NCI-H1105 treated with DMSO at 0.1 percent for 48 hours (cell line): ENCODE data around the gene CYP20A1.
"Not testable (repeated sequence)": the region's sequence is repeated elsewhere in the genome, so short reads cannot be mapped to it uniquely, and the experiment has no call there.

Source experiments
- DNase-seq: peaks from one replicate; lab custom pipeline; 2025; lab: John Stamatoyannopoulos, UW

Gene CYP20A1

GRCh38 chr2:203280428-203281064, 41.7 kb downstream of the CYP20A1 start:
- no peak for DNase-seq

DNA sequence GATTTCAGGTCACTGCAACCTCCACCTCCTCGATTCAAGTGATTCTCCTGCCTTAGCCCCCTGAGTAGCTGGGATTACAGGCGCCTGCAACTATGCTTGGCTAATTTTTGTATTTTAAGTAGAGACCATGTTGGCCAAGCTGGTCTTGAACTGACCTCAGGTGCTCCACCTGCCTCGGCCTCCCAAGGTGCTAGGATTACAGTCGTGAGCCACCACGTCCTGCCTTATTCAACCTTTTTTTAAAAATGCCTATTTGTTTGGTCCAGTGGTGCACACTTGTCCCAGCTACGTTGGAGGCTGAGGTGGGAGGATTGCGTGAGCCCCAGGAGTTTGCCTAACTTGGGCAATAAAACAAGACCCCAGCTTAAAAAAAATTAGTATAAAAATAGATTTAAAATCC, 43.3 kb downstream of the CYP20A1 start:
- no peak for DNase-seq

- no peak for DNase-seq
Measured at GRCh38 chr2:203286532-203286931, 47.7 kb downstream of the CYP20A1 start.

DNA sequence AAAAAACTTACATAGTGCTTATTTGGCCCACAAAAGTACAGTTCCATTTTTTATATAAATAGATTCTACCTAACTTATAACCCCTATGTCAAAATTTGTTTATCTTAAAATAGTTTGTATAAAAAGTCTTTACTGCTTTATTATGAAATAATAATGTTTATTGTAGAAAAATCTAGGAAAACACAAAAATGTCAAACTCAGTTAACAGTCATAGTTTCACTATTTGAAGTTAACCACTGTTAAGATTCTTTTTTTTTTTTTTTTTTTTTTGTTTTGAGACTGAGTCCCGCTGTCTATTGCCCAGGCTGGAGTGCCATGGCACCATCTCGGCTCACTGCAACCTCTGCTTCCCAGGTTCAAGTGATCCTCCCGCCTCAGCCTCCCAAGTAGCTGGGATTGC, 62.8 kb downstream of the CYP20A1 start:
- DNase-seq, result no peak

DNA sequence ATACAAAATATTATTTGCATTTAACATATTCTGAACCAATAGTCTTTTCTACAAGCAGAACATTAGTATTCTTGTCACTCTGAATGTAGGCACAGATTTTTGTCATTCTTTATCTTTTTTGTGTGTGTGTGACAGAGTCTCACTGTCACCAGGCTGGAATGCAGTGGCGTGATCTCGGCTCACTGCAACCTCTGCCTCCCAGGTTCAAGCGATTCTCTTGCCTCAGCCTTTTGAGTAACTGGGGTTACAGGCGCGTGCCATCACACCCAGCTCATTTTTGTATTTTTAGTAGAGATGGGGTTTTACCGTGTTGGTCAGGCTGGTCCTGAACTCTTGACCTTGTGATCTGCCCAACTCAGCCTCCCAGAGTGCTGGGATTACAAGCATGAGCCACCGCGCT, 63.8 kb downstream of the CYP20A1 start:
- DNase-seq, result not testable (repeated sequence)

- no peak for DNase-seq
Measured at GRCh38 chr2:203310688-203311436, 72.0 kb downstream of the CYP20A1 start.

DNA sequence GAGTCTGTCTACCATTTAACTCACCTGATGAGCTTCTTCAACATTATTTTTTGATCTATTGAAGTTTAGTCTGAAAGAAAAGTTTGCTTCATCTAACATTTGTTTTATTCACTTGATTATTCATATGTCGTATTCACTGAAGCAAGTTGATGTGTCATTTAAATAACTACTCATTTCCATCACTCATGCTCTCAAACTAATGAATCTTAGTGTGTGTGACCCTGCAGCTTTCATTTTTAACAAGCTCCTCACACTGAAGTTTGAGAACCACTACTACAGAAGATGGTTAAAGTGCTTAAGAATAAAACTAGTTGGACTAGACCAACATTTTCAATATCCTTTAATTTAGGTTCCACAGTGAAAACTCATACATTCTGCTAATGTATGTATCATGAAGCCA, 87.5 kb downstream of the CYP20A1 start:
- no peak for DNase-seq

DNA sequence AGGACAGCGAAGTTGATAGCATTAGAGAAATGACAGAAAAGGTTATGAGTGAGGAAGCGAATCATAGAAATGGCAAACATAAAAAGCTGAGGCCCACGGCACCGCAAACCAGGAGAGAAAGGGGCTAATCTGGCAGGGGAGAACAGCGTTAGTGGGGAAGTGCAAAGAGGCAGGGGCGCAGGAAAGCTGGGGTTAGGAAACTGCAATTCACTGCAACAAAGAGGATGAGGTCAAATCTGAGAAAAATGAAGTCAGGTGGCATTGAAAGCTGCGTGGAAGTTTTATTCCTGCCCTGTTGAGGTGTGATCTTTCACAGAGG, 88.7 kb downstream of the CYP20A1 start:
- DNase-seq, result no peak

DNA sequence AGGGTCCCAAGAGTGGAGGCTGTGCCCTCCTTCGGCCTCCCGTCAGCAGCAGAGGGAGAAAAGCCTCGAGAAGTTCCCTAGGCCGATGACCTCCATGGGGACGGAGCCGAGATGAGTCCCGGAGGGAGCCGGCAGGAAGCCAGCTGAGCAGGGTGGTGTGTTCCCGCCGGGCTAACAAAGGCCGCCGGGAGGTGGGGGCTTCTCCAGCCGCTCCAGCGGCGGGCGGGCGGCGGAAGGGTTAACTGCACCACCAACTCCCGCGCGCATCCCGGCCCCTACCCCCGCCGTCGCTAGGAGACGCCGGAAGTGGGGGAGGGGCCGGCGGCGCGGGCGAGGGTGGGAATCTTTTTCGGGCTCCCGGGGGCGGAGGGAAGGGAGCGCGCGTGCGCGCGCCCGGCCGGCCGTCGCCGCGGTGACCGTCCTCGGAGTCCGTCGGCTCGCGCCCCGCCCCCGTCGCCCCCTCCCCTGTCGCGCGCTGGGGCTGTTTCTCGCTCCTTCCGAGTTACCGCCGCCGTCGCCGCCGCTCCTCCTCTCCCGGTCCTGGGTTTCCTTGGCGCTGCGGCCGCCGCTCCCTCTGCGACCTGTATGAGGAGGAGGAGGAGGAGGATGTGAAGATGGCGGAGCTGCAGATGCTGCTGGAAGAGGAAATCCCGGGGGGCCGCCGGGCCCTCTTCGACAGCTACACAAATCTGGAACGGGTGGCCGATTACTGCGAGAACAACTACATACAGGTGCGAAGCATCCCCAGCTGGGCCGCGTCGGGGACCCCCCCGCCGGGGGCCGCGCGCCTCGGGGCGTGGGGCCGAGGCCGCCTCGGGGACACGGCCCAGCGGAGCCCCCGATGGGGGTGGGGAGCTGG, 89.3 kb downstream of the CYP20A1 start, which contains the start of gene ABI2:
Gene ABI2 (plus strand): TSS at position 494 of the 859 bp plus-strand sequence. CDS start 121 bp downstream, at position 615.
- DNase-seq, result peak; percentile 86

DNA sequence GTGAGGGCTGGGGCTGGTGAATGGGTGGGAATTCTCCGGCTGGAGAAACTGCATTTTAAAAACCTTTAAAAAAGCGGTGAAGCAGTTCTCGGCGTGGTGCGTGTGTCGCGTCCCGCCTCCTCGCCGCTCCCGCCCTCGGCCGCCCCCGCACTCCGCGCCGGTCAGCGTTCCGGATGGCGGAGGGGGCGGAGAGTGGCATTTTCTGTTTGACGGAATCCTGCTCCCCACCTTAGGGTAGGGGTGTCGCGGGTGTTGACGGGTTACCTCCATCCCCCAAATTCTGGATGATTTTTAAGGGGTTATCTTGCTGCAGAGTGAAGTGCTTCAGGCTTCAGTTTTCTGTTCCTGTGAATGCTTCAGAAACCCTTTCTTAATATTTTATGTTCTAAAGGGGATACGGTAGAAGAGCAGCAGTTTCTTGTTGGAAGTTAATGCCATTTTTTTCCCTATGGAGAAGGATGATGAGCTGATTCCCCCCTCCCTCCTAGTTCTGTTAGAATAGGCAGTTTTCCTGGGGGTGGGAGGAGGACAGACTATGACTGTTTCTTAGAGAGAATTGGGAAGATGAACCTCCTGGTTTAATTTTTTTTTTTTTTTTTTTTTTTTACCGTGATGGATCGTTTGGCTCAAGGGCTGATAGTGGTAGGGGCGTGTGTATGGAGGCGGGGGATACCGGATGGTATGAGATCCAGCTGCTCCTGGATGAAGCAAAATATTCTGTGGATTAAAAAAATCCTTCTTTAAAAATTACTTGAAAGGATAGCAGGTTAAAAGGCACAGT, 90.1 kb downstream of the CYP20A1 start:
- DNase-seq, result peak; percentile 20

- no peak for DNase-seq
Measured at GRCh38 chr2:203330434-203330833, 91.6 kb downstream of the CYP20A1 start.

DNA sequence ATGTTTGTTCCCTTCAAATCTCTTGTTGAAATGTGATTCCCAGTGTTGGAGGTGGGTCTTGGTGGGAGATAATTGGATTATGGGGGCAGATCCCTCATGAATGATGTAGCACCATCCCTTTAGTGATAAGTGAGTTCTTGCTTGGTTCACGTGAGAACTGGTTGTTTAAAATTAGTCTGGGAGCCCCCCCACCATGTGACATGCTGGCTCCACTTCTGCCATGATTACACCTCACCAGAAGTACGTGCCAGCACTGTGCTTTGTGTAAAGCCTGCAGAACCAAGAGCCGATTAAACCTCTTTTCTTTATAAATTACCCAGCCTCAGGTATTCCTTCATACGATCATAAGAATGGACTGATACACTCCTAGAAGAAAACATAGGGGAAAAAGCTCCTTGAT, 99.5 kb downstream of the CYP20A1 start:
- no peak for DNase-seq

- no peak for DNase-seq
Measured at GRCh38 chr2:203340791-203341487, 102.1 kb downstream of the CYP20A1 start.

GRCh38 chr2:203341741-203342310, 103.0 kb downstream of the CYP20A1 start:
- no peak for DNase-seq

DNA sequence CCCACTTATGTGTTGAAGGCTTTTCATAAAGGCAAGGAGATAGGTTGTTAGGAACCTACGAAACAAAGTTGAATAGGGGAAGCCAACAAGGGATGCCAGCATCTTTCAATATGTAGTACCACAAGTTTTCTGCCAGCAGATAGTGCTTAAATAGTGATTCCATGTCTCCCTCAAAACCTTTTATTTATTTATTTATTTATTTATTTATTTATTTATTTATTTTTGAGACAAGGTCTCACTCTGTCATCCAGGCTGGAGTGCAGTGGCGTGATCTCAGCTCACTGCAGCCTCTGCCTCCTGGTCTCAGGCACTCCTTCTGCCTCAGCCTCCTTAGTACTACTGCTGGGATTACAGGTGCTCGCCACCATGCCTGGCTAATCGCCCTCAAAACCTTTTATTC, 103.6 kb downstream of the CYP20A1 start:
- not testable (repeated sequence) for DNase-seq

DNA sequence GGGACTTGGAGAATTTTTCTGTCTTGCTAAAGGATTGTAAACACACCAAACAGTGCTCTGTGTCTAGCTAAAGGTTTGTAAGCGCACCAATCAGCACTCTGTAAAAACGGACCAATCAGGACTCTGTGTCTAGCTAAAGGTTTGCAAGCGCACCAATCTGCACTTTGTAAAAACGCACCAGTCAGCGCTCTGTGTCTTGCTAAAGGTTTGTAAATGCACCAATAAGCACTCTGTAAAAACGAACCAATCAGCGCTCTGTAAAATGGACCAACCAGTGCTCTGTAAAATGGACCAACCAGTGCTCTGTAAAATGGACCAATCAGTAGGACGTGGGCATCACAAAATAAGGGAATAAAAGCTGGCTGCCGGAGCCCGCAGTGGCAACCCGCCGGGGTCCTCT, 105.8 kb downstream of the CYP20A1 start:
- DNase-seq, result no peak

DNA sequence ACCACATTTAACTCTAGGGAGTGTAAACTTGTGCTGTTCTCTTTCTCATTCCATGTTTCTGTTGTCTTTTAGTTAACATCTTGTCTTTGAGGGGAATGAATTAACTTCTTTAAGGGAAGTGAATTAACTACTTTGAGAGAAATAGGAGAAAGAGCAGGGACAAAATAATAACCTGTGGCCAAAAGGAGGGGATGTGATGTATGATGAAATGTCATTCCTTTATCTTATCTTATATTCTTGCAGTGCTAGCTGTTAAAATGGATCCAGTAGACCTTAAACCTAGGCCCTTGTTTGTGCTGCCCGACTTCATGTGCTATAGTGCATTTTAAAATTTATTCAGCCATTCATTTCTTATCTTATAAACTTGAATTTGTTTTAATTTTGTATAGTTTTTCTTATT, 107.8 kb downstream of the CYP20A1 start:
- no peak for DNase-seq

- DNase-seq, result no peak
Measured at GRCh38 chr2:203347375-203347774, 108.6 kb downstream of the CYP20A1 start.

DNA sequence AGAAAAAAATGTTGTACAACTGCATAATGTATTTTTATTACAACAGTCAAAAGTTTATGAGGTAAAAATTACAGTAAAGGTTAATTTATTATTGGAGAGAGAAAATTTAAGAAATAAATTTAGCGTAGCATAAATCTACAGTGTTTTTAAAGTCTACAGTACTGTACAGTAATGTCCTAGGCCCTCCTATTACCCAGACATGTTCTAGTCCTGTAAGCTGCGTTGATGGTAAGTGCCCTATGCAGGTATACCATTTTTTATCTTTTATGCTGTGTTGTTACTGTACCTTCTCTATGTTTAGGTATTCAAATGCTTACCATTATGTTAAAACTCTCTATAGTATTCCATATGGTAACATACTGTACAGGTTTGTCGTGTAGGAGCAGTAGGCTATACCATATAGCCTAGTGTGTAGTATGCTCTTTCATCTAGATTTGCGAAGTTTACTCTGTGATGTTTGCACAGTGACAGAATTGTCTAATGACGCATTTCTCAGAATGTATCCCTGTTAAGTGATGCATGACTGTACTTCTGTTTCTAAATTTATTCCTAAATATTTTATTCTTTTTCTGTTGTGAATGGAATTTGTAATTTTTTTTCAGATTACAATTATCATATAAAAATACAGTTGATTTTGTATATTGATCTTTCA, 113.9 kb downstream of the CYP20A1 start:
- no peak for DNase-seq

GRCh38 chr2:203354966-203355365, 116.1 kb downstream of the CYP20A1 start:
- DNase-seq, result no peak
